ENCODE results near the gene EFR3B. TPM values are rescaled to one million over a fixed set of nuclear protein-coding genes. Genes with fewer than 3 reads are reported as not detected.
"Not testable (repeated sequence)": the region's sequence is repeated elsewhere in the genome, so short reads cannot be mapped to it uniquely, and the experiment has no call there.

The EFR3B gene
- total RNA-seq (2021; fragmentation: NEBNext Ultra II Directional; extraction: Animal tissue kit (Norgen Biotek cat#: 25700)): under 1 TPM; 0.17 to 0.54 (median 0.33) TPM
- long read RNA-seq: 0 reads

- Mint-ChIP-seq H3K27ac (no peak within 1 kb of the TSS; the same call in 1 of the 2 replicates), H3K4me3 (peak within 1 kb of the TSS; percentile 88), H3K27me3 (ENCODE audit: insufficient read depth) (peaks cover 19% of the 10 kb centered on the region), H3K4me1 (ENCODE audit: low read depth) (peaks cover 24% of the 10 kb centered on the region), H3K36me3 (ENCODE audit: low read depth) (no peaks in the 10 kb centered on the region), H3K9me3 (no peaks in the 10 kb centered on the region)
- peak; percentile 85 for DNase-seq
- TF ChIP-seq CTCF (IDR thresholded peaks at IDR 0.05): no peak
Observed at GRCh38 chr2:25041928-25042320, at the start of gene EFR3B. Gene EFR3B (plus strand): TSS chr2:25042076. CDS start chr2:25042313, 237 bp downstream.

- Mint-ChIP-seq H3K27me3 (ENCODE audit: insufficient read depth) (peaks cover 5% of the 10 kb centered on the region), H3K4me3 (no peak overlapping the region), H3K4me1 (ENCODE audit: low read depth) (peaks cover 25% of the 10 kb centered on the region), H3K27ac (no peak overlapping the region), H3K9me3 (no peaks in the 10 kb centered on the region), H3K36me3 (ENCODE audit: low read depth) (no peaks in the 10 kb centered on the region)
- TF ChIP-seq CTCF (IDR thresholded peaks at IDR 0.05): no peak
- peak; percentile 28 for DNase-seq
Observed at GRCh38 chr2:24993406-24994145, 48.3 kb upstream of the EFR3B start.

GRCh38 chr2:24994146-24994724 lies 47.6 kb upstream of the EFR3B start:
- Mint-ChIP-seq H3K9me3 (no peaks in the 10 kb centered on the region), H3K4me1 (ENCODE audit: low read depth) (peaks cover 25% of the 10 kb centered on the region), H3K36me3 (ENCODE audit: low read depth) (no peaks in the 10 kb centered on the region), H3K27ac (no peak overlapping the region; the same call in 1 of the 2 replicates), H3K27me3 (ENCODE audit: insufficient read depth) (peaks cover 5% of the 10 kb centered on the region), H3K4me3 (no peak overlapping the region)
- DNase-seq: no peak
- TF ChIP-seq CTCF (IDR thresholded peaks at IDR 0.05): no peak

GRCh38 chr2:24999097-24999496 lies 42.8 kb upstream of the EFR3B start:
- not testable (repeated sequence) for DNase-seq; H3K9me3 Mint-ChIP-seq; H3K27me3 Mint-ChIP-seq (ENCODE audit: insufficient read depth); H3K36me3 Mint-ChIP-seq (ENCODE audit: low read depth); H3K4me3 Mint-ChIP-seq; H3K27ac Mint-ChIP-seq
- H3K4me1 Mint-ChIP-seq (ENCODE audit: low read depth): peaks cover 44% of the 10 kb centered on the region

GRCh38 chr2:25000036-25000435 lies 41.8 kb upstream of the EFR3B start:
- peaks cover 3% of the 10 kb centered on the region; the same call in 1 of the 2 replicates for H3K27me3 Mint-ChIP-seq (ENCODE audit: insufficient read depth)
- no peak for DNase-seq
- no peak for TF ChIP-seq CTCF (IDR thresholded peaks at IDR 0.05)
- peak overlapping the region; percentile 66; the same call in 1 of the 2 replicates for H3K4me3 Mint-ChIP-seq
- H3K4me1 Mint-ChIP-seq (ENCODE audit: low read depth): peaks cover 40% of the 10 kb centered on the region
- H3K27ac Mint-ChIP-seq: peak overlapping the region; percentile 30; the same call in 1 of the 2 replicates
- no peaks in the 10 kb centered on the region for H3K36me3 Mint-ChIP-seq (ENCODE audit: low read depth)
- no peaks in the 10 kb centered on the region for H3K9me3 Mint-ChIP-seq

Data from HFFc6 (cell line).